CD4-positive, alpha-beta T cell treated with Interferon alpha-2 for 1 hour (primary cell): ENCODE data around the gene ADD1.
"Not testable (repeated sequence)": the region's sequence is repeated elsewhere in the genome, so short reads cannot be mapped to it uniquely, and the experiment has no call there.

Experiments
- DNase-seq, 2 donors: peaks; one replicate each; pipeline ENCODE4 v3.0.0-alpha.2; 2020 to 2022

The ADD1 gene

DNA sequence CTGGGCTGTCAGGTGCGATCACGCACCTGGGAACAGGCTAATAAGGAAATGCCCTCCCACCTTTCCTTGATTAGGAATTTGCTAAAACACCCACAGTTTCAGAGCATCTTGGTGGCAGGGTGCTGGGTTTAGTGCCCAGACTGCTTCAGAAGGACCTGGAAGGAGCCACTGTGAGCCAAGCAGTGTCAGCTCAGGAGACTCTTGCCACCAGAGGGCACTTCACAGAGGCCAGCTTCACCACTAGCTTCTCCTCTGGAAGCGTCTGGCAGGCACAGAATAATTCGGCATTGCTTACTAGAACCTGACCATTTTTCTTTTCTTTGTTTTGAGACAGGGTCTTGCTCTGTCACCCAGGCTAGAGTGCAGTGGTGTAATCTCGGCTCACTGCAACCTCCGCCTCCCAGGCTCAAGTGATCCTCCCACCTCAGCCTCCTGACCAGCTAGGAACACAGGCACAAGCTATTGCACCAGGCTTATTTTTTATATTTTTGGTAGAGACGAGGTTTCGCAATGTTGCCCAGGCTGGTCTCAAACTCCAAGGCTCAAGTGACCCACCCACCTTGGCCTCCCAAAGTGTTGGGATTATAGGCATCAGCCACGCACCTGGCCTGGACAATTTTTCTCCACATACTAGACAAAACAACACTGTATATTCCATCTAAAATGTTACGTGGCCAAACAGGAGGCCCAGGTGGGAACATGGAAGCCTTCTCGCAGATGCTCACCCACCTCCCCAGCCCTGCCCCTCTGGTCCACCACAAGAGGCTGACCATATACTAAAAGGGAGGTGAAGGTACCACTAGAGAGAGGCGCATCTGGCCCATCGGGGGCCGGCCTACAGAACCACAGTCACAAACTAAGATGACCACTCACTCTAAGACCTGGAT lies 105.5 kb downstream of the ADD1 start:
- peak in 1 of 2 donors; percentile 33 for DNase-seq

DNA sequence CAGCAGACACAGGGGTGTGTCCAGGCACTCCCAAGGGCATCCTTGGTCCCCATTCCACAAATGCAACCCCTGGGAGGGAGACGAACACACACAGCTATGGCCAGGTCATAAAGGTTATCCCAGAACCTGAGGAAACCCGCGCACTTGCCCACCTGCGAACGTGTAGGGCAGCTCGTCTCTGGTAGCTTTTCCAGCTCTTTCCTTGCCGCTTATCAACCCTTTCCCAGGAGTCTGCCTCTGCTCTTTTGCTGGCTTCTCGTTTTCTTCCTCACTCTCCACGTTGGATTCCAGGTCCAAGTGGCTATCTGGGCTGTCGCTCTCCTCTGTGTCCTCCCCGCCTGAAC lies 106.1 kb downstream of the ADD1 start:
- no peak for DNase-seq

DNA sequence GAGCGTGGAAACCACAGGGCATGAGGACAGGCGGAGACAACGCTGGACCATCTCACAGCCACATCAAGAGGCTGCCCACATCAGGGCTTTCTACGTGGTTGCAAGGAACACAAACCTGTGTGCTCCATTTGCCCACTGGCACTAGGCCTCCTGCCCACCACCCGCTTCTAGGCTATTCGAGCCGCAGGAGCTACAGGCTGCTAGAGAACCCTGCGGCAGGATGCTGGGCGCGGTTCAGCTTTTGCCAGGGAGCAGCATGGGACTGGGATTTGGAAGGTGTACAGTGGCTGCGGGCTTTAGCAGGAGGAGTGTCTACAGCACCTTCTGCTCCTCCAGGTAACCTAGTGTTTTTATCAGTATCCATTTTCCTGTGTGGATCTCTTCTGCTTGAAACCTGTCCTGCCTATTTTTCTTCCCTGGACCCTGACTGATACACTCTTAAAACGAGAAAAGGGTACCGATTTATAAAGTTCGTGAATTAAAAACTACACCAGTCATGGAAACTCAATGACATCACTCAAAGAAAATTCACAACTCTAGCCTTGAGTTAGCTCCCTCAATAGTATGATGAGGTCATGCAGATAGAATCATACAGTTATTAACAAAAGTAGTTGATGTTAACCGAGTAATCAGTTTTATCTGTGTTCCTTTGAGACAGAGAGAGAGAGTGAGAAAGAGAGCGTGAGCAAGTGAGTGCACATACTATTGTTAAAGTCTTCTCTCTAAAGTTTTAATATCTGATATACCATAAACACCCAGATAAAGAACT lies 106.8 kb downstream of the ADD1 start:
- no peak for DNase-seq

DNA sequence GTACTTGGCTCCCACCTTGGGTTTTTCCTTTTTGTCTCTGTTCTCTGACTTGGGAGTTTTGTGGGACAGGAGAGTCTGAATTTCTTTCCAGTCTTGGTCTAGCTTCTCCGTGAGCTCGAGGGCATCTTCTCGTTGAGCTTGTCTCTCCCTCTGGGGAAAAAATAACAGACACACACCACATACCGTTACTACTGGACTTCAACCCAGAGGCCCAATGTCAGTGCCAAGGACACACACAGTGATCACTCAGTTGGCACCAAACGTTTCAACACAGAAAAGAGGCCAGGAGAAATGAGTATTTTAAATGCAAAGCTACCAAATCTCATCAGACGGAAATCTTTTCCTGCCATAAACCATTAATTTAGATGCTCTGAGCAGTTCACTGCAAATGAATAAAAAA lies 109.9 kb downstream of the ADD1 start:
- DNase-seq = no peak

DNA sequence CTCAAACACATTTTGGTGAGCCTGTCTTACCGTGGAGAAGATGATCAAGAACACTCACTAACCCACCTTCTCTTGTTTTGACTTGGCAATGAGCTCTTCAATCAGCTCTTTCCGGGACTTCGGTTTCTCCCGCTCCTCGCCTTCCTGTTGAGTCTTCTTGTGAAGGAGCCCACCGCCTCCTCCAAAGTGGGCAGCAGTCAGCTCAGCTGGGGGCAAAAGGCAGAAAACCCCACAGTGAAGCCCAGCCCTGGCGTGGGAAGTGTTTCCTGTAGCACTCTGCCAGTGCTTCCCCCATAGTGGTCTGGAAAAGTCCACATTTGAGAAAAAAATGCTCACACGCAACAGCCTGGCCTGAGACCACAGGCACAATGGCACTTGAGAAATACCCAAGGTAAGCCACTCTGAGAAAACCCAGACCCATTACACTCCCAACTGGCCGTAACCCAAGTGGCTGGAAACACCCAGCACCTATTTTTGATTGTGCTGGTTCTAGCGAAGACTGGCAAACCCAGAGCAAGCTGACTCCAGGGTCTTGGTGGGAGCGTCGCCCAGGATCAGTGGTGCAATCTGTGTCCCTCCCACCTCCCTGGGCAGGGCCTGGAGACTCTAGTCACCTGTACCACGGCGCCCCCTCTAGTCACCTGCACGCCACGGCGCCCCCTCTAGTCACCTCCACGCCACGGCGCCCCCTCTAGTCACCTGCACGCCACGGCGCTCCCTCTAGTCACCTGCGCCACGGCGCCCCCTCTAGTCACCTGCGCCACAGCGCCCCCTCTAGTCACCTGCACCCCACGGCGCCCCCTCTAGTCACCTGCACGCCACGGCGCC lies 110.9 kb downstream of the ADD1 start:
- DNase-seq = peak; percentile 43 to 61

DNA sequence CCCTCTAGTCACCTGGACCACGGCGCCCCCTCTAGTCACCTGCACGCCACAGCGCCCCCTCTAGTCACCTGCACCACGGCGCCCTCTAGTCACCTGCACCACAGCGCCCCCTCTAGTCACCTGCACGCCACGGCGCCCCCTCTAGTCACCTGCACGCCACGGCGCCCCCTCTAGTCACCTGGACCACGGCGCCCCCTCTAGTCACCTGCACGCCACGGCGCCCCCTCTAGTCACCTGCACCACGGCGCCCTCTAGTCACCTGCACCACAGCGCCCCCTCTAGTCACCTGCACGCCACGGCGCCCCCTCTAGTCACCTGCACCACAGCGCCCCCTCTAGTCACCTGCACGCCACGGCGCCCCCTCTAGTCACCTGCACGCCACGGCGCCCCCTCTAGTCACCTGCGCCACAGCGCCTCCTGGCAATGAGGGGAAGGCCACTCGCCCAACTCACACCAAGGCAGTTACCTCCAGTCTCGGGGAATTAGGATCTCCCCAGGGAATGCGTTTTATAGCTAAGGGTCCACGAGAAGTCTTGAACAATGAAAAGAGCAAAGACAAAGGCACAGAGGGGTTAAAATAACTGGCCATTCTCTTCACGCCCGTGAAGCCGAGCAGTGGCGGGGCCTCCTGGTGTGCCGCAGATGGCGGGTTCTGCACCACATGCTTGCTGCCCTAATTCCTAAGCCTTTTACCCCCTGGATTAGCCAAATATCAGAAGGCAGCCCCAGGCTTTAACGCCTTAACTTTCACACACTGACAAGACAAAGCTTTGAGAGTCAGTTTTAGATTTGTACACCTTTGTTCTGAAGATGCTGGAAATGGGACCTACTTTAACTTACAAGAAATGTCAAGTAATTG lies 111.8 kb downstream of the ADD1 start:
- DNase-seq = peak in 1 of 2 donors; percentile 33

DNA sequence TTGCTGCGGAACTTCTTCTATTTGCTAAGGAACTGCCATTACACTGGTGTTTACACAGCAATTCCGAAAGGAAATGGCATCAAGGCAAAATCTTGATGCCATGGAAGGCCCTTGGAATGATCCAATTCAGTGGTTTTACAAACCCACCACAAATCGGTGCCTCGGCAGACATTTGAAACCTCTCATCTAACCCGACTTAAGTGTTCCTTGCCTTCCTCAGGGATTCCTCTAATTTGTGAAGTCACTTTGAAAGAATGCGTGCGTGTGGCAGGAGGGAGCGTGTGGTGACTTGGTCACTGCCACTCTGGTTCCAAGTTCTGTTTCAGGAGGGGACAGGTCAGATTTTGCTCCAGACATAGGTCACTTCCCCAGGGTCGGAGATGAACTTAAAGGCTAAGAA lies 114.8 kb downstream of the ADD1 start:
- no peak for DNase-seq

DNA sequence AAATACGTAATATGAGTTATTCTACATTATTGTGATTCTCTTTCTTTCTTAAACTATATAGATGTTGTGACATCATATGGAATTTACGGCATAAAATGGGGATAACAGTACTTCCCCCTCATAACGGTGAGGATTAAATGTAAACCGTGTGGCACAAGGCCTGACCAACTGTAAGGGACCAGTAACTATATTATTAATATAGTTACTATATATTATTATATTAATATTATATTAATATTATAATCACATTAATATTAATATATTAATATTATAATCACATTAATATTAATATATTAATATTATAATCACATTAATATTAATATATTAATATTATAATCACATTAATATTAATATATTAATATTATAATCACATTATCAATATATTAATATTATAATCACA lies 116.8 kb downstream of the ADD1 start:
- DNase-seq = not testable (repeated sequence)

DNA sequence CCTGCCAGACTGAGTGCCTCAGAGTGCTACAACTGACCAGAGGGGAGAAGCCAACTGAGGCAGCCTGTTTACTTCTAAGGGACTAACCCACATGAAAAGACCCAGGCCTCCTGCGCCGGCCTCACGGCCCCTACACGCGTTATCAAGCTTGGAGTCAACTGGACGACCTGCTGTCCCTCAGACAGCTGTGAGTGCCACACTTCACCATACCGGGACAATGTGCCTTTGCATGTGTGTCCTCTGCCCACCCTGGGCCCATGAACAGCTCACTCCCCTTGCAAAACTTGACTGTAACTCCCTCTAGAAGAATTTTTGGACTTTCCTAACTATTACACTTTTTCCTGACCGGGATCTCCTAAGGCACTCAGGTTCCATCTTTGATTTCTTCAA lies 117.8 kb downstream of the ADD1 start:
- no peak for DNase-seq

DNA sequence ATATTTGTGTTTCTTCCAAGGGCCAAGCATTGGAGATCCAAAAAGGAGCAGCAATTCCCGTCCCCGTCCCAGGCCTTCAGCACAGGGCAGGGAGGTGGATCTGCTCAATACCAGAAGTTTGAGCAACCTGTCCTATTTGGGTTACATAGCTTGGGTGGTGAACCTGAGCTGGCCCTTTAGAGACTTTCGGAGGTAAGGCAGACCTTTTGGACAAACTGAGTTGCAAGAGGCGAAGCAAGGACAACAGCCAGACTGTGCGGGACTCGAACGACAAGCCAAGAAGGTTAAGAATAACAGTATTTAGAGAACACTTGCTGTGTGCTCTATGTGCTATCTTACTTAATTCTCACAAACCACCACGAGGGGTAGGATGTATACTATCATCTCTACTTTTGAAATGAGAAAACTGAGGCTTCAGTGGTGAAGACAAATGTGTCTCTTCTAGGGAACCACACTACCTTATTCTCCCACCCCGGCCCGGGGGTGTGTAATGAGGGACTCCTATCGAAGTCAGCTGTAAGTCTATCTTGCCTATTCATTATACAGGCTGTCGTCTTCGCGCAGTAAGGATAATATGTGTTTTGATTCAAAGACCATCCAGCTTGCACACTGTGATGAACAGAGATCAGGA lies 118.3 kb downstream of the ADD1 start:
- DNase-seq = peak in 1 of 2 donors; percentile 39

DNA sequence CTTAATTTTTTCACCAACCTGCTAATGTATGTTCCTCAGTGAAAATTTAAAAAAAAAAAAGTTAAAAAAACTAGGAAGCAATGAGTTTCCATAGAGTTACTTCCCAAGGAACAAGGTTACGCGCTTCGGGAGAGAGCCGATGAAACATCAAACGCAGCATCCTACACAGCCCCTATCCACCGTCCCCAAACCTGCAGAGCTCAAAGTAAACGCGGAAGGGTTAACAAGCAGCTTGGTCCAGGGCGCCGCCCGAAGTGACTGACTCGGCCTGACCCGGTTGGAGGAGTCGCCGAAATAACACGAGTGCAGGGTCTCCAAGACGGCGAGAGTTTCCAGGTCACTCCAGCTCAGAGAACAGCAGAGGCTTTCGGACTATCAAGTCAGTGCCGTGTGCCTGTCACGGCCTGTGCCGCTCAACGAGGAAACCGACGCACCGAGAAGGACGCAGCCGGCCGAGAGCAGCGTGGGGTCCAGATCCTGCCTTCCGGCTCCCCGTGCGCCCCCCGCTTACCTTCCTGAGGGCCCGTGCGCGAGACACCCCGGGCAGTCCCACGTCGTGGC lies 119.0 kb downstream of the ADD1 start:
- no peak for DNase-seq

DNA sequence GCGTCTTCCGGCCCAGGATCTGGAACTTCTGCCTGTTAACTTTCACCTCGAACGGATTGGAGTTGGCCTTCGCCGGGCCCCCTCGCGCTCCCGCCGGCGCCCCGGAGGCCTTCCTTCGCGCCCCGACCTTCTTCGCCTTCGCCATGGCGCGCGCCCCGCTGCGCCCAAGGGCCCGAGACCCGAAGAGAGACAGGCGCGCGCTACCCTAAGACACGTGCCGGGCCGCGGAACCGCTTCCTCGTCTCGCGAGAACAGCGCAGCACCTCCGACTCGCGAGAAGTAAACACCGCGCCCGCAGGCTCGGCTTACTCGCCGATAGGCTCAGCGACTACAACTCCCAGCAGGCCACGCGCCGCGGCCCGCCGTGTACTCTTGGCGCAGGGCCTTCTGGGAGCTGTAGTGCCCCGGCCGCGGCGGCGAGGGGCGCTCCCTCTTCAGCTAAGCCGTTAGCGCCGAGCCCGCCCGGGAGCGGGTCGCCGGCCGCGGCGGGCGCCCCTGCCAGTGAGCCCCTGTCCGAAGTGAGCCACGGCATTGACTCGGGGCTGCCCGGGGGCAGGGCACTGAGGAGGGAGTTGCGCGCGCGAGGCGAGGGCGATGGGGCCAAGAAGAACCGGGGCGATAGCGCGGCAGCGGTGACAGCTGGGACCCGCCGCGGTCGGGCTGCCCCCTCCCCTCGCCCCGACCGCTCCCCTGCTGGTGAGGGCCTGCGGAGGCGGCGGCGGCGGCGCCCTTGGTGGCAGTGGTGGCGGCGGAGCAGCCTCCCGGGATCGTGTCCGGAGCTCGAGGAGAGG lies 119.7 kb downstream of the ADD1 start, which contains the start of the genes GRK4 and NOP14:
TSS of gene GRK4 (plus strand) at position 397 of the 791 bp plus-strand sequence. CDS start 500 bp downstream, outside the sequence.
TSS of gene NOP14 (minus strand) at position 232 of the 791 bp plus-strand sequence. CDS start at position 145, 87 bp downstream.
- peak; percentile 98 for DNase-seq

DNA sequence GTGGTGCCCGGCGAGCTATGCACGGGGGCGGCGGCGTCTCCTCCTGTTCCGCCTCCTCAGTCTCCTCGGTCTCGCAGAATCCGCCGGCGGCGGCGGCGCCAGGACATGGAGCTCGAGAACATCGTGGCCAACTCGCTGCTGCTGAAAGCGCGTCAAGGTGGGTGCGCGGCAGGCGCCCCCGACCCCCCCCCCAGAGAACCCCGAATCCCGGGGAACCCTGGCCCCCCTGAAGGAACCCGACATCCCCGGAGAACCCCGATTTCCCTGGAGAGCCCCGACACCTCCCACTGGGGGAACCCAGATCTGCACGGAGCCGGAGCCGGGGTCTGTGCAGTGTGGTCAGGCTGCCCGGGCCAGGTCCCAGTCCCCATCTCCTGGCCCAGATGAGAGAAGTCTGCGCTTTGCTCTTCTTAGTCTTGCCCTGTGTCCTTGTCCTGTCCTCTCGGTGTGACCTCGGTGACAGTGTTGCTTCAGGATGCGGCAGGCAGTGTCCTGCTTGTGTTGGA lies 120.4 kb downstream of the ADD1 start:
- no peak for DNase-seq

DNA sequence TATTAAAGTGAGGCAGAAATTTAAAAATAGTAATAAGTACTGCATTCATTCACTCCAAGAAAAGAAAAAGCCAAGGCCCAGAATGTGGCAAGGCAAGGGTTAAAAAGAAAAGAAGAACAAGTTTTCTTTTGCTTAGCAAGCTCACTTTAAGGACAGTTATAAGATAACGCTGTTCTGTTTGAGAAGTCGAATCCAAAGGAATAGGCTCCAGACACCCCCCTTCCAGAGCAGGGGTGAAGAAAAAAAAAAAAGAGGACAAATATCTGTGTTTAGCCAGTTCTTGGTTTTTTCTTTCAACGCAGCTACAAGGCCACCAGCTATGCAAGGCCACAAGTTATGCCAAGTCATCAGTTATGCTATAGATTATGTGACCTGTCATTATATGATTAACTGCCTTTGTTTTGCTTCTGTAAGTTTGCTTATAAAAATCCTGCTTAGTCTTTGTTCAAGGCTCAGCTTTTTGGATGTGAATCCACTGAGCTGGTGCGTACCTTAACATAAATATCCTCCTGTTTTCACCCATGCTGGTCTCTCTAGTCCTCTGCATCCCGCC lies 121.1 kb downstream of the ADD1 start:
- DNase-seq = no peak

DNA sequence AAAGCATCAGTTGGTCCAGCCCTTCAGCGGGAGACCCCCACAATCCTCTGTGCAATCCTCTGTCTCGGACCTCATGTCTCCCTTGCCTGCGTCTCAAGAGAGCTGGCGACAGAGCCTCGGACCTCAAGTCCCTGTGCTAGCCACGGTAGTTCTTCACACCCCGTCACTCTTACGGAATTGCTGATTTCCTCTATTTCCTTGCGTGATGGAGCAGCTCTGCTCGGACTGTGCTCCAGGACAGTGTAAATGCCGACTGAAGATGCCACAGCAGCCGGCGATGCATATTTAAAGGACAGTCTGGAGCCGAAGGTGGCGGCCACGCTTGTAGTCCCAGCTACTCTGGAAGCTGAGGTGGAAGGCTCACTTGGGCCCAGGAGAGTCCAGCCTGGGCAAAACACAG lies 121.6 kb downstream of the ADD1 start:
- DNase-seq = no peak

DNA sequence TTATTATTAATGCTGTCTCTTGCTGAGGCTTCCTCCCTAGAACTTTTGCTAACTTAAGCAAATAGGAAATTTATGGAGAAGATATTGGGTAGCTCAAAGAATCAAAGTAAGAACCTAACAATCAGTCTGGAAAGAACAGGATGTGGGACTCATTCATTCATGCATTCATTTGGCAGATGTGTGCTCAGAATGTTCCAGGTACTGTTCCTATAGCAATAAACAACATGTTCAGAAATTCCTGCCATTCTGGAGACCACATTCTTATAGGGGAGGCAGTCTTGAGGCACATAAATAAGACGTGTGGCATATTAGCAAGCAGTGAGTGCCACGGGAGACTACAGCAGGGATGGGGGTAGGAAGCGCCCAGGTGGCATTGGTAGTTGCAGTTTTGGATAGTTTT lies 124.7 kb downstream of the ADD1 start:
- DNase-seq = no peak

DNA sequence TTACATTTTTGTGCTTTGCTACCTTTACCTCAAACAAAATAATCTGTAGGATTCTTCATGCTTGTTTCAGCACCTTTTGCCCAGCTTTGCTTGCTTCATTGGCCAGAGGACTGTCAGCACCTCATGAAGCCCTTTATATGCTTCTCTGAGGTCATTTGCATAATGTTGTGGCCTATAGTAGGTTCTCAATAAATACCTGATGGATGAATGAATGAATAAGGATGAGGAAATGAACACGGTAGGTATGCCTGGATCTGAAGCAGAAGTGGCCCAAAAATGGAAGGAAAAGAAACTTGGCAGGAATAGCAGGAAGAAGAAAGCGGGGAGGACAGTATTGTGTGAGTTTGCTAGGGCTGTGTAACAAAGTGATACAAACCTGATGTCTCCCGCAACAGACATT lies 127.6 kb downstream of the ADD1 start:
- no peak for DNase-seq

DNA sequence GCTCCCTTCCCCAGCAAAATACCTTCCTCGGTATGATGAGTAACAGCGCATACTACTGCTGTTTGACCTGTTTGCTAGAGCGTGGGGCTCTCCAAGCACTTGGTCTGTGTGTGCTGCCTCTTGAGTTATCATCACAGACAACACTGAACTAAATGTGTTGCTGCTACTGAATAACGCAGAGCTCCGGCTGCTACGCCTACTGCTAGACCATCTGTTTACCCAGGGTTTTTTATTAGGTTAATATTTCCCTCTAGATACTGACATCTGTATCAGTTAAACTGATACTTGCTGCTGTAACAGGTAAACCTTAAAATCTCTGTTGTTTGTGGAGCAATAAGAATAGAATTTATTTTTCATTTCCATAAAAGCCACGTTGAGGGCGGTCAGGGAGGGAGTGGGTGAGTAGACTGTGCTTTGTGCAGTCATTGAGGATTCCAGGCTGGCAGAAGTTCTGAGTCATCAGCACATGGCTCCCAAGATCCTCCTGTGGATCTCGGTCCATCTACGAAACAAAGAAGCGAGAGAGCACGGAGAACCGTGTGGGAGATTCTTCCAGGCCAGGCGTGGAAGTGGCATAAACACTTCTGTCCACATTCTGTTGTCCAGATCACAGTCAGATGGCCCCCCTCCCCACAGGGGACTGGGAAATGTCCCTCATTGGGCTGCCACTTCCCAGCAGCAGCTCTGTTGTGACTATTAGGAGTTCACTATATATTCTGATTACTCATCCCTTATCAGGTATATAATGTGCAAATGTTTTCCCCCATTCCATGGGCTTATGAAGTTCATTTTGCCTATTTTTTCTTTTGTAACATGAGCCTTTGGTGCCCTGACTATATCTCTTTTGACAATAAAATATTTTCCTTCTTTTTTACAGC lies 133.8 kb downstream of the ADD1 start:
- no peak for DNase-seq
